Activated CD4-positive, alpha-beta T cell treated with anti-CD3 and anti-CD28 coated beads for 48 hours (primary cell): ENCODE measurements around the gene SORD.
"Not testable (repeated sequence)": the region's sequence is repeated elsewhere in the genome, so short reads cannot be mapped to it uniquely, and the experiment has no call there.

ENCODE experiments used
- DNase-seq: peaks from one replicate; pipeline ENCODE4 v3.0.0-alpha.2; 2020

Gene SORD

GRCh38 chr15:45069942-45070360 is 47.0 kb downstream of the SORD start:
- DNase-seq = not testable (repeated sequence)

GRCh38 chr15:45073602-45074001 is 50.6 kb downstream of the SORD start:
- not testable (repeated sequence) for DNase-seq

- not testable (repeated sequence) for DNase-seq
Observed at GRCh38 chr15:45075440-45076320, 52.7 kb downstream of the SORD start.

GRCh38 chr15:45077391-45077790 is 54.4 kb downstream of the SORD start:
- not testable (repeated sequence) for DNase-seq

- DNase-seq = not testable (repeated sequence)
Observed at GRCh38 chr15:45079201-45079600, 56.2 kb downstream of the SORD start.

- DNase-seq = not testable (repeated sequence)
Observed at GRCh38 chr15:45079628-45080246, 56.7 kb downstream of the SORD start.

GRCh38 chr15:45080593-45080992 is 57.6 kb downstream of the SORD start:
- not testable (repeated sequence) for DNase-seq

GRCh38 chr15:45082412-45082811 is 59.4 kb downstream of the SORD start:
- DNase-seq = not testable (repeated sequence)

- no peak for DNase-seq
Observed at GRCh38 chr15:45083223-45083622, 60.2 kb downstream of the SORD start.

GRCh38 chr15:45084163-45084562 is 61.2 kb downstream of the SORD start:
- DNase-seq = no peak

GRCh38 chr15:45087513-45087912 is 64.5 kb downstream of the SORD start:
- no peak for DNase-seq

- no peak for DNase-seq
Observed at GRCh38 chr15:45088801-45089711, 66.1 kb downstream of the SORD start.

GRCh38 chr15:45089712-45090373 is 66.8 kb downstream of the SORD start:
- no peak for DNase-seq

- no peak for DNase-seq
Observed at GRCh38 chr15:45091161-45091560, 68.2 kb downstream of the SORD start.

GRCh38 chr15:45091576-45091975 is 68.6 kb downstream of the SORD start:
- DNase-seq = no peak

- no peak for DNase-seq
Observed at GRCh38 chr15:45093013-45093412, 70.0 kb downstream of the SORD start.

- DNase-seq = no peak
Observed at GRCh38 chr15:45093622-45094357, 70.8 kb downstream of the SORD start.

GRCh38 chr15:45094358-45094730 is 71.3 kb downstream of the SORD start:
- DNase-seq = no peak

GRCh38 chr15:45095661-45096060 is 72.7 kb downstream of the SORD start:
- no peak for DNase-seq

GRCh38 chr15:45097466-45097865 is 74.5 kb downstream of the SORD start:
- DNase-seq = no peak

GRCh38 chr15:45099549-45100165 is 76.7 kb downstream of the SORD start:
- no peak for DNase-seq
